ENCODE measurements around the gene CNTN1.

DNA sequence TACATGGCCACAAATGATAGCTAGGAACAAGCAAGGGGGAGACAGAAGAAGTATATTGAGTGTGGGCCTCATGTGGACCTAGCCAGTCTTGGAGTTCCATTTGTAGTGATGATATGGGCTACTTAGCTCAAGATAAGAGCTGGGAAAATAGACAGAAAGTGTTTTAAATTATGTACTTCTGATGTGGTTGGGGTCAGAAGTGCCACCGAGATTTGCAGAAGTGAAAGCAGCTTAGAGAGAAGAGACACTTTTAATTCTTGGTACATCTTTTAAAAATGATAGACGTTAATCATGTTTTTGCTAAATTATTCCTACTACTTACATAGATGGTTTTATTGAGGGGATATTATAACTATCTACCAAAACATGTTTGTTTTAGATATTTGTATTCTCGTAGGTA, 297.5 kb downstream of the CNTN1 start:
- TF ChIP-seq, protein P1, sequence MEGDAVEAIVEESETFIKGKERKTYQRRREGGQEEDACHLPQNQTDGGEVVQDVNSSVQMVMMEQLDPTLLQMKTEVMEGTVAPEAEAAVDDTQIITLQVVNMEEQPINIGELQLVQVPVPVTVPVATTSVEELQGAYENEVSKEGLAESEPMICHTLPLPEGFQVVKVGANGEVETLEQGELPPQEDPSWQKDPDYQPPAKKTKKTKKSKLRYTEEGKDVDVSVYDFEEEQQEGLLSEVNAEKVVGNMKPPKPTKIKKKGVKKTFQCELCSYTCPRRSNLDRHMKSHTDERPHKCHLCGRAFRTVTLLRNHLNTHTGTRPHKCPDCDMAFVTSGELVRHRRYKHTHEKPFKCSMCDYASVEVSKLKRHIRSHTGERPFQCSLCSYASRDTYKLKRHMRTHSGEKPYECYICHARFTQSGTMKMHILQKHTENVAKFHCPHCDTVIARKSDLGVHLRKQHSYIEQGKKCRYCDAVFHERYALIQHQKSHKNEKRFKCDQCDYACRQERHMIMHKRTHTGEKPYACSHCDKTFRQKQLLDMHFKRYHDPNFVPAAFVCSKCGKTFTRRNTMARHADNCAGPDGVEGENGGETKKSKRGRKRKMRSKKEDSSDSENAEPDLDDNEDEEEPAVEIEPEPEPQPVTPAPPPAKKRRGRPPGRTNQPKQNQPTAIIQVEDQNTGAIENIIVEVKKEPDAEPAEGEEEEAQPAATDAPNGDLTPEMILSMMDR (IDR thresholded peaks at IDR 0.05 in 2 of 3, conservative IDR thresholded peaks at IDR 0.05 in 1 of 3; ENCODE audit: borderline replicate concordance in 1 of 3, insufficient read depth in 1 of 3, low read depth in 2 of 3, low read length in 2 of 3): no peak
- TF ChIP-seq SIN3A (IDR thresholded peaks at IDR 0.05; ENCODE audit: low read depth) (no peak), ZNF274 (IDR thresholded peaks at IDR 0.05; ENCODE audit: low read depth, low read length) (no peak), SP1 (IDR thresholded peaks at IDR 0.05; ENCODE audit: low read depth) (no peak), POLR2A (IDR thresholded peaks at IDR 0.05; ENCODE audit: borderline replicate concordance, extremely low read depth, insufficient read depth, insufficient read length) (no peak), SRF (IDR thresholded peaks at IDR 0.05; ENCODE audit: low read depth) (no peak)
- TF ChIP-seq, protein P2, sequence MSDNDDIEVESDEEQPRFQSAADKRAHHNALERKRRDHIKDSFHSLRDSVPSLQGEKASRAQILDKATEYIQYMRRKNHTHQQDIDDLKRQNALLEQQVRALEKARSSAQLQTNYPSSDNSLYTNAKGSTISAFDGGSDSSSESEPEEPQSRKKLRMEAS (IDR thresholded peaks at IDR 0.05): no peak
- TF ChIP-seq, protein P3, sequence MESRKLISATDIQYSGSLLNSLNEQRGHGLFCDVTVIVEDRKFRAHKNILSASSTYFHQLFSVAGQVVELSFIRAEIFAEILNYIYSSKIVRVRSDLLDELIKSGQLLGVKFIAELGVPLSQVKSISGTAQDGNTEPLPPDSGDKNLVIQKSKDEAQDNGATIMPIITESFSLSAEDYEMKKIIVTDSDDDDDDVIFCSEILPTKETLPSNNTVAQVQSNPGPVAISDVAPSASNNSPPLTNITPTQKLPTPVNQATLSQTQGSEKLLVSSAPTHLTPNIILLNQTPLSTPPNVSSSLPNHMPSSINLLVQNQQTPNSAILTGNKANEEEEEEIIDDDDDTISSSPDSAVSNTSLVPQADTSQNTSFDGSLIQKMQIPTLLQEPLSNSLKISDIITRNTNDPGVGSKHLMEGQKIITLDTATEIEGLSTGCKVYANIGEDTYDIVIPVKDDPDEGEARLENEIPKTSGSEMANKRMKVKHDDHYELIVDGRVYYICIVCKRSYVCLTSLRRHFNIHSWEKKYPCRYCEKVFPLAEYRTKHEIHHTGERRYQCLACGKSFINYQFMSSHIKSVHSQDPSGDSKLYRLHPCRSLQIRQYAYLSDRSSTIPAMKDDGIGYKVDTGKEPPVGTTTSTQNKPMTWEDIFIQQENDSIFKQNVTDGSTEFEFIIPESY (IDR thresholded peaks at IDR 0.05; ENCODE audit: extremely low read depth, insufficient replicate concordance, low read length): no peak
- TF ChIP-seq, protein P4, sequence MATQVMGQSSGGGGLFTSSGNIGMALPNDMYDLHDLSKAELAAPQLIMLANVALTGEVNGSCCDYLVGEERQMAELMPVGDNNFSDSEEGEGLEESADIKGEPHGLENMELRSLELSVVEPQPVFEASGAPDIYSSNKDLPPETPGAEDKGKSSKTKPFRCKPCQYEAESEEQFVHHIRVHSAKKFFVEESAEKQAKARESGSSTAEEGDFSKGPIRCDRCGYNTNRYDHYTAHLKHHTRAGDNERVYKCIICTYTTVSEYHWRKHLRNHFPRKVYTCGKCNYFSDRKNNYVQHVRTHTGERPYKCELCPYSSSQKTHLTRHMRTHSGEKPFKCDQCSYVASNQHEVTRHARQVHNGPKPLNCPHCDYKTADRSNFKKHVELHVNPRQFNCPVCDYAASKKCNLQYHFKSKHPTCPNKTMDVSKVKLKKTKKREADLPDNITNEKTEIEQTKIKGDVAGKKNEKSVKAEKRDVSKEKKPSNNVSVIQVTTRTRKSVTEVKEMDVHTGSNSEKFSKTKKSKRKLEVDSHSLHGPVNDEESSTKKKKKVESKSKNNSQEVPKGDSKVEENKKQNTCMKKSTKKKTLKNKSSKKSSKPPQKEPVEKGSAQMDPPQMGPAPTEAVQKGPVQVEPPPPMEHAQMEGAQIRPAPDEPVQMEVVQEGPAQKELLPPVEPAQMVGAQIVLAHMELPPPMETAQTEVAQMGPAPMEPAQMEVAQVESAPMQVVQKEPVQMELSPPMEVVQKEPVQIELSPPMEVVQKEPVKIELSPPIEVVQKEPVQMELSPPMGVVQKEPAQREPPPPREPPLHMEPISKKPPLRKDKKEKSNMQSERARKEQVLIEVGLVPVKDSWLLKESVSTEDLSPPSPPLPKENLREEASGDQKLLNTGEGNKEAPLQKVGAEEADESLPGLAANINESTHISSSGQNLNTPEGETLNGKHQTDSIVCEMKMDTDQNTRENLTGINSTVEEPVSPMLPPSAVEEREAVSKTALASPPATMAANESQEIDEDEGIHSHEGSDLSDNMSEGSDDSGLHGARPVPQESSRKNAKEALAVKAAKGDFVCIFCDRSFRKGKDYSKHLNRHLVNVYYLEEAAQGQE (IDR thresholded peaks at IDR 0.05; ENCODE audit: low read depth): no peak

Measured in HCT116 (cell line).